Measurements from ENCODE around the gene HMX1.

- TF ChIP-seq, protein P1, sequence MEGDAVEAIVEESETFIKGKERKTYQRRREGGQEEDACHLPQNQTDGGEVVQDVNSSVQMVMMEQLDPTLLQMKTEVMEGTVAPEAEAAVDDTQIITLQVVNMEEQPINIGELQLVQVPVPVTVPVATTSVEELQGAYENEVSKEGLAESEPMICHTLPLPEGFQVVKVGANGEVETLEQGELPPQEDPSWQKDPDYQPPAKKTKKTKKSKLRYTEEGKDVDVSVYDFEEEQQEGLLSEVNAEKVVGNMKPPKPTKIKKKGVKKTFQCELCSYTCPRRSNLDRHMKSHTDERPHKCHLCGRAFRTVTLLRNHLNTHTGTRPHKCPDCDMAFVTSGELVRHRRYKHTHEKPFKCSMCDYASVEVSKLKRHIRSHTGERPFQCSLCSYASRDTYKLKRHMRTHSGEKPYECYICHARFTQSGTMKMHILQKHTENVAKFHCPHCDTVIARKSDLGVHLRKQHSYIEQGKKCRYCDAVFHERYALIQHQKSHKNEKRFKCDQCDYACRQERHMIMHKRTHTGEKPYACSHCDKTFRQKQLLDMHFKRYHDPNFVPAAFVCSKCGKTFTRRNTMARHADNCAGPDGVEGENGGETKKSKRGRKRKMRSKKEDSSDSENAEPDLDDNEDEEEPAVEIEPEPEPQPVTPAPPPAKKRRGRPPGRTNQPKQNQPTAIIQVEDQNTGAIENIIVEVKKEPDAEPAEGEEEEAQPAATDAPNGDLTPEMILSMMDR (IDR thresholded peaks at IDR 0.05) = no peak
- TF ChIP-seq POLR2A (IDR thresholded peaks at IDR 0.05) = no peak
Observed at GRCh38 chr4:8916906-8917305, 45.3 kb upstream of the HMX1 start.
